Subcutaneous abdominal adipose tissue (tissue), 5 donors: Measurements from ENCODE around the gene PARK7.

ENCODE experiments used
- H3K27ac ChIP-seq: one replicate; pipeline ENCODE4 v1.7.0; 2013; ENCODE audit warnings: low read depth, mild to moderate bottlenecking, inconsistent platforms, low read length, moderate library complexity
- H3K27me3 ChIP-seq, 5 donors: one replicate each; pipeline ENCODE4 v1.7.0; 2013; ENCODE audit warnings: low read length in 5 of 5, inconsistent platforms in 1 of 5; ENCODE audit not compliant: control insufficient read depth in 5 of 5, insufficient read depth in 4 of 5
- H3K36me3 ChIP-seq, 5 donors: one replicate each; pipeline ENCODE4 v1.7.0; 2013; ENCODE audit warnings: low read length in 5 of 5; ENCODE audit not compliant: control insufficient read depth in 5 of 5, insufficient read depth in 5 of 5
- H3K4me1 ChIP-seq, 5 donors: one replicate each; pipeline ENCODE4 v1.7.0; 2013; ENCODE audit warnings: low read length in 5 of 5, mild to moderate bottlenecking in 3 of 5, moderate library complexity in 1 of 5; ENCODE audit not compliant: control insufficient read depth in 5 of 5, insufficient read depth in 5 of 5
- H3K4me3 ChIP-seq, 5 donors: one replicate each; pipeline ENCODE4 v1.7.0; 2013; ENCODE audit warnings: low read length in 5 of 5, low read depth in 1 of 5
- H3K9ac ChIP-seq, 5 donors: one replicate each; pipeline ENCODE4 v1.7.0; 2013; ENCODE audit warnings: low read length in 5 of 5, mild to moderate bottlenecking in 4 of 5, moderate library complexity in 3 of 5
- H3K9me3 ChIP-seq, 5 donors: one replicate each; pipeline ENCODE4 v1.7.0; 2013; ENCODE audit warnings: low read length in 5 of 5; ENCODE audit not compliant: control insufficient read depth in 5 of 5
- donor health status: healthy.
- donor health status: healthy.
- donor health status: healthy.
- donor health status: healthy.
- donor health status: healthy.

Gene PARK7

DNA sequence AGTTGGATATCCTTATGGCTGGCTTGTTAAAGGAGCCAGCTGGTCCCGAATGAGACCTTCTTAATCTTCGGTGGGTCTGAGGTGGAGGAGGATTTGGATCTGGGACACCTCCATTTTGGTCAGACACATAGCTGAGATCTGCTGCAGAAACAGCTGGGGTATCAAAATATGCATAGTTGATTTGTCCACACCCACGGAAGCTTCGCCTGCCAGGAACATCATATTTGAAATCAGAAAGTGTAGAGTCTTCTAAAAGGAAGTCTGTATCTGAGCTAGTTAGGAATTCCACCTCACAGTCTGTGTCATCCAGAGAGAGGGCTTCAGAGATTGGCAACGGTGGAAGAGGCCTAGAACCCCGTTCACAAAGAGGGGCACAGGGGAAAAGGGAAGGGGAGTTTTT lies 52.3 kb downstream of the PARK7 start:
- Histone ChIP-seq H3K9ac (no peak overlapping the region), H3K27me3 (no peaks in the 10 kb centered on the region), H3K36me3 (peaks cover 16 to 38% (median 36%) of the 10 kb centered on the region in 5 donors), H3K9me3 (no peaks in the 10 kb centered on the region), H3K4me1 (peaks cover 6 to 46% (median 39%) of the 10 kb centered on the region in 5 donors), H3K4me3 (no peak overlapping the region), H3K27ac (peak overlapping the region; percentile 12)

DNA sequence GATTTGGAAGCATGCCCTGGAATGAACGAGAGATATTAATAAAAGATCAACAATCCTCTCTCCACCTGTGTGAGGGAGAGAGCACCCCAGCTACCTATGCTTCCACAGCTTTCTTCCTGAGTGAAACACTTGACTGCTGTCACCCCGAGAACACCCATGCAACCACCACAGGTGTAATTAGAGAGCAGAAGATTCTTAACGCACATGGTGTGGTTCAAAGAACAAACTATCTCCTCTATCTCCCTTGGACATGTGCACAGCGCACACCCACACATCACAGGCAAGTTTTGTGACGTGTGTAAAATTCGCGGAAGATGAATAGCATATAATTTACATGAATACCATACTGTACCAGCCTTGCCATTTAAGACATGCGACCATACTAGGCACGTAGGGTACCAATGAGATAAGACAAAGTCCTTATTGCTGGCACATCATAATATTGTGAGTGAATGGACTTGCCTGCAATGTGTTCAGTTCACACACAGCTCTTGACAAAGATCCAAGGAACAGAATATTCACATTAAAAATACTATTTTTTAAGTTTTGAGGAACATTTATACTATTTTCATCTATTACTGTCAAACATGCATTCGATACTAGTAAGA lies 53.0 kb downstream of the PARK7 start:
- no peak overlapping the region for H3K4me3 ChIP-seq

DNA sequence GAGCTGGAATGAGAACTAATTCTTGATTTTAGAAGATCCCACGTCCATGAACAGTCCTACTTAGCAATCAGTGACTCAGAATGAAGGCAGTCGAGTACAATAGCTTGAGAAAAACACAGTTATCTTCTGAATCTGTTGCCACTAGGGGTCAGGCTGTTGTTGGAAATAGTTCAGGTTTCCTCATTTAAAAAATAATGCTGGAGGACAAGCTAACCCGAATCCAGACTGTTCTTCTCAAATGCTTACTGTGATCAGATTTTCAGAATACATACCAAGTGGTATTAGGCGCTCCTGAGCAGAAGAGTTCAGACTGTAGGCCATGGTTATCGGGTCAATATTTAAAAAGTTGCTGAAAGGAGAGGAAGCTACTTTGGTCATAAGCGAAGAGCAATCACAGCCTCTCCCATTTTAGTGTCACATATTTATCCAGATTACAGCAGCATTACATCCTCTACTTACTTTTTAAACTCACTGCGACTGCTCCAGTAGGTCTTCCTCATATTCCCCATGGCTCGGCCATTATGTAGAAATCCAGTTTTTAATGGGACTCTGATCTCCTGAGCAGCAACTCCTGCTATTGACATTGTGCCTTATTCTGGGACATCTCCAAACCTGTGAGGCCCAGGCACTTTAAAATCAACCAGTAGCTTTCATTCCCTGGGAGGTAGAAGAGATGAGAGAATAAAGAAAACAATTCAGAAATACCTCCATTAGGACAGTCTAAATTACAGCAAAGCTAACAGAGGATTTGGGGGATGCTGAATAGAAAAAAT lies 53.7 kb downstream of the PARK7 start:
- H3K9ac ChIP-seq, result peak overlapping the region; percentile 10 to 57 (median 20)
- peaks cover 19 to 37% (median 33%) of the 10 kb centered on the region in 5 donors for H3K36me3 ChIP-seq
- H3K4me1 ChIP-seq, result peaks cover 6 to 45% (median 42%) of the 10 kb centered on the region in 5 donors
- no peaks in the 10 kb centered on the region for H3K9me3 ChIP-seq
- H3K27me3 ChIP-seq, result no peaks in the 10 kb centered on the region
- peak overlapping the region; percentile 78 for H3K27ac ChIP-seq
- H3K4me3 ChIP-seq, result peak overlapping the region in 2 of 5 donors; percentile 17 to 26

More for the DNA sequence above, 53.0 kb downstream of the PARK7 start:
- H3K9me3 ChIP-seq, result no peaks in the 10 kb centered on the region
- peaks cover 16 to 38% (median 36%) of the 10 kb centered on the region in 5 donors for H3K36me3 ChIP-seq
- no peak overlapping the region for H3K9ac ChIP-seq
- peak overlapping the region; percentile 12 for H3K27ac ChIP-seq
- no peaks in the 10 kb centered on the region for H3K27me3 ChIP-seq
- H3K4me1 ChIP-seq, result peaks cover 6 to 45% (median 38%) of the 10 kb centered on the region in 5 donors

DNA sequence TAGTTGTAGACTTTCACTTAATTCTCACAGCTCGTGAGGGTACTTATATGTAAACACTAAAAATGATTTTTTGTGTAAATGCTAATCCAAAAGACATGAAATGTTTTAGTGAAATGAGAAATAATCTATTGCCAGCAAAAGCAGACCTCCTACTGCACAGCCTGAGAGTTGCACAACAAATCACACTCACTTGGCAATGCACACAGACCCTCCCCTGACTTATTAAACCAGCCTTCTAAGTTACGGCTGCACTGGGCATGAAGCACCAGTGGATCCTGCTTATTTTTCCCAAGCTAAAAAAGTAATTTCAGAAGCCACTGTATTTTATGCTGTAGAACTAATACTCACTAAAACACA lies 54.3 kb downstream of the PARK7 start:
- H3K27ac ChIP-seq, result peak overlapping the region; percentile 78
- H3K4me3 ChIP-seq, result peak overlapping the region in 1 of 5 donors; percentile 6
- H3K27me3 ChIP-seq, result no peaks in the 10 kb centered on the region
- H3K36me3 ChIP-seq, result peaks cover 19 to 36% (median 32%) of the 10 kb centered on the region in 5 donors
- no peaks in the 10 kb centered on the region for H3K9me3 ChIP-seq
- peak overlapping the region in 3 of 5 donors; percentile 15 to 57 (median 20) for H3K9ac ChIP-seq
- peaks cover 6 to 44% (median 41%) of the 10 kb centered on the region in 5 donors for H3K4me1 ChIP-seq

DNA sequence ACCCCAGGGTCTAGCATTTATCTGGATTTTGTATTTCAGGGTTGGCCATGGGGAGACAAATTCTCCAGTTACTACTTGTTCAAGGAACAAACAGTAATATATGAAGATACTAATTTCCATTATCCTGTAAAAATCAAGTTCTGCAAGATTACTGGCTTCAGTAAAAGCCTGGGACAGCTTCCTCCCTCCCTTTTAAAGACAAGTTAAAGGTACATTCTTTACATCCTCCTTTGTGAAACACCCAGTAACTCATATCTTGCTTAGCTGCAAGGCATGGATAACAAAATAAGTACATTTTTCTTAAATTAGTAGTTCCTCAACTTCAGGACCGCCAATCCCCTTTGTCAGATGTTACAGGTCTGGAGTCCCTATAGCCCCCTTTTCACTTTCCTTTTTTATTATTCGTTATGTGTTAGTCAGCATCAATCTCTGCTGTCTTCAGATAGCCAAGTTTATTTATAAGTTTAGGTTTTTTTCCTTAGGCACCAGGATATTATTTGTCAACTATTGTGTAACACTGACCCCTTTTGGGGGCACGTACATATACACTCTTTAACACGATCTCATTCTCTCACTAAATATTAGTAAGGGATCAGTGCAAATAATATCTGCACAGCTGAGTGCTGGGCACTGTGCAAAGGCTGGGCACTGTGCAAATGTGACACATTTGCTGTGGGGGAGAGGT lies 54.8 kb downstream of the PARK7 start:
- Histone ChIP-seq H3K9me3 (no peaks in the 10 kb centered on the region), H3K9ac (peak overlapping the region in 1 of 5 donors; percentile 57), H3K4me3 (peak overlapping the region in 1 of 5 donors; percentile 6), H3K27ac (peak overlapping the region; percentile 78), H3K27me3 (no peaks in the 10 kb centered on the region), H3K36me3 (peaks cover 19 to 30% (median 28%) of the 10 kb centered on the region in 5 donors), H3K4me1 (peaks cover 6 to 47% (median 43%) of the 10 kb centered on the region in 5 donors)

DNA sequence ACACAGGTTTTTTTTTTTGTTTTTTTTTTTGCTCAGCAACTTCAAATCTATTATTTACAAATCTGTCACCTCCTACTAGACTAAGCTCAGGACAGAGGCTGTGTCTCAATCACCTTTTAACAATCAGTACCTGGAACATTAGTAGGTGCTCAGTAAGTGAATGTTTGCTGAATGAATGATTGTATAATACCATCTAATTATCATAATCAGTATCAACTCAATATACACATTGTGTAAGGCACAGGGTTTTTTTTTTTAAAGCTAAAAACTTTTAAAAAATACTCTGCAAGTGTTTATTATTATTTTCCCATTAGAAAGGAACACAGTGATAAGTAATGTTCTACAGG lies 55.4 kb downstream of the PARK7 start:
- Histone ChIP-seq H3K27ac (peak overlapping the region; percentile 78), H3K9ac (no peak overlapping the region), H3K4me1 (peaks cover 6 to 51% (median 43%) of the 10 kb centered on the region in 5 donors), H3K27me3 (no peaks in the 10 kb centered on the region), H3K4me3 (no peak overlapping the region), H3K36me3 (peaks cover 13 to 28% (median 27%) of the 10 kb centered on the region in 5 donors), H3K9me3 (no peaks in the 10 kb centered on the region)

DNA sequence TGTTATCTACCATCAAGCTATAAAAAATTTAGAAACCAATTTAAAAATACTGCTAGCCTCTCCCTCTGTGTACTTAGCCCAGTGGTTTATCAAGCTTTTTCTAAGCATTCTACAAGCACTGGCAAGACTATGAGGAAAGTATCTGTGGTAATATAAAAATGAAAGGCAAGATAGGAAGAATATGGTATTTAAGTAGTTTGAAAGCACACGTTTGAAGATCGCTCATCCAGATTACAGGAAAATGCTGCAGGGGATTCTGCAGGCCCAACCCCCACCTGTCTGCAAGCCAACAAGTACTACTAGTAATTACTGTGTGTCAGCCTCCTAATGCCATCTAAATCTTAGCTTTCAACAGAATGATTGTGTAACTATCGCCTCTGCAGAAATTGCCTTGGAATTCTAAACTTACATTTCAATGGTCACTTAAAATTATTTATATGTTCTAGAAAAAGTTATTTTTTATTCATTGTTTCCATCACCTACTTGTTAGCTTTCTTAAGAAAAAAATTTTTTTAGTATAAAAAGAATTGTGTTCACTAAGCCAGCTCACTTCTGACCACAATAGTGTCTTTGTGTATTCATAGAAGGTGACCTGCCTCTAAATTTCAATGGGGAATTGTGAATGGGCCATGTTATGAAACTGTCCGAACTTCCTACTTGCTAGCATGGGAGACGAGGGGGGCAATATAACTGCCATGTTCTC lies 56.1 kb downstream of the PARK7 start:
- H3K27ac ChIP-seq, result peak overlapping the region; percentile 78

DNA sequence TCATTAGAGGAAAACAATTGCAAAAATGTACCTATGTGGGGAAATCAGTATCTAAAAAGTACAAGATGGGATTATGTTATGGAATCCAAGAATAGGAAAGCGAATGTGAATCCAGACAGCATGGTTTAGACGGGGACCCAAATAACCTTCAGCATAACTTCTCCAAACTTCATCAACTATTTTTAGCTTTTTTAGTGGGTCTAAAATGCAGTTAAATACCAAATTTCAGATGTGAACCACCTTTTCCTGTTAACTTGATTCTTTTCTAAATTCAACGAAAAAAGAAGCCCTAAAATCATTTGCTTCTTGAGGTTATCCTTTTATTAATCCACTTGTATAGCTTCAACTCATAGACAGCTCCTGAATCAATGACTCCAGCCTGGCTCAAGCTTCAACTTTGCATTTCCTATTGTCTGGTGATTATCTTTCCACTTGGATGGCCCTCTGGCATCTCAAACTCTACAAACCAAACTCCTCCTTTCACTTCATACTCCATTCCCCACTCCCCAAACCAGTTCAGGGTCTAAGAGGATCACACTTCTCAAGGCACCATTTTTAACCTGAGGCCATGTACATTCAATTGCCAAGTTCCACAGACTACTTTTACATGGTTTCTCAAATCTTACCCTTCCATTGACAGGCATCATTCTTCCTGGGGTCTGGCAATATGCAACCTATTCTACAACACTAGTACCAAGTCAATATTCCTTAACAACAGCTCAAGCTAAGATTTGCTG lies 57.1 kb downstream of the PARK7 start:
- H3K27me3 ChIP-seq, result no peaks in the 10 kb centered on the region
- no peak overlapping the region for H3K4me3 ChIP-seq
- peaks cover 6 to 65% (median 44%) of the 10 kb centered on the region in 5 donors for H3K4me1 ChIP-seq
- H3K9ac ChIP-seq, result no peak overlapping the region
- no peak overlapping the region for H3K27ac ChIP-seq
- H3K36me3 ChIP-seq, result peaks cover 3 to 13% (median 10%) of the 10 kb centered on the region in 5 donors
- H3K9me3 ChIP-seq, result no peaks in the 10 kb centered on the region

More for the DNA sequence above, 56.1 kb downstream of the PARK7 start:
- H3K36me3 ChIP-seq, result peaks cover 8 to 23% (median 20%) of the 10 kb centered on the region in 5 donors
- H3K4me3 ChIP-seq, result no peak overlapping the region
- no peaks in the 10 kb centered on the region for H3K9me3 ChIP-seq
- no peaks in the 10 kb centered on the region for H3K27me3 ChIP-seq
- no peak overlapping the region for H3K9ac ChIP-seq
- peaks cover 6 to 58% (median 44%) of the 10 kb centered on the region in 5 donors for H3K4me1 ChIP-seq

DNA sequence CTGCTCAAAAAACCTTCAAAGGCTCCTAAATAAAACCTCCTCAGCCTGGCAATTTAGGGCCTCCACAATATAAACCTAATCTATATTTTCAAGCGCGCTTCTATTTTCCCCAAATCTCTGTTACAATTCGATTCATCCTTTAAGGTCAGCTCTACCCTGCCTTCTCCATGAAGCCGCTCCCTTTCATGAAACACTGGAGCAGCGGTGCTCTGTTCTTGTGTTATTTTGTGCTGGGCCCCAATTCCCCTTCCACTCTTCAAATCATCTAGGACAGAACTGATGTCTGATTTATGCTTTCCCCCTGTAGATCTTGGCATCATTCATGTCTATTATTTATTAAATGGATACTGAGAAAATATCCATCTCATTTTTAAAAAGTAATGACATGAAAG lies 57.7 kb downstream of the PARK7 start:
- Histone ChIP-seq H3K9ac (no peak overlapping the region), H3K27ac (no peak overlapping the region), H3K4me3 (no peak overlapping the region), H3K4me1 (peaks cover 6 to 68% (median 44%) of the 10 kb centered on the region in 5 donors), H3K9me3 (no peaks in the 10 kb centered on the region), H3K36me3 (peaks cover 3 to 7% (median 5%) of the 10 kb centered on the region in 5 donors), H3K27me3 (no peaks in the 10 kb centered on the region)
